NCI-H1417 (cell line): ENCODE results near the gene GCLM.
A peak's percentile ranks its signal among the peaks of the same experiment; 100 is the strongest.
"Not testable (repeated sequence)": the region's sequence is repeated elsewhere in the genome, so short reads cannot be mapped to it uniquely, and the experiment has no call there.

Source experiments
- DNase-seq, 3 experiments: peaks; one replicate each; lab custom pipeline; 2025; lab: John Stamatoyannopoulos, UW

The GCLM gene

GRCh38 chr1:93909146-93910050 is at the start of gene GCLM:
Gene GCLM (minus strand): TSS chr1:93909430. CDS start chr1:93909163, 267 bp downstream.
- DNase-seq, result peak; percentile 90 to 91 (median 90)

- no peak for DNase-seq
Observed at GRCh38 chr1:93958726-93959100, 49.5 kb upstream of the GCLM start.

GRCh38 chr1:93958032-93958725 is 48.9 kb upstream of the GCLM start:
- no peak for DNase-seq

GRCh38 chr1:93955765-93956164 is 46.5 kb upstream of the GCLM start:
- DNase-seq, result no peak

- DNase-seq, result not testable (repeated sequence)
Observed at GRCh38 chr1:93947002-93947686, 37.9 kb upstream of the GCLM start.

GRCh38 chr1:93938461-93939145 is 29.4 kb upstream of the GCLM start:
- no peak for DNase-seq

- DNase-seq, result no peak
Observed at GRCh38 chr1:93937997-93938396, 28.8 kb upstream of the GCLM start.

- no peak for DNase-seq
Observed at GRCh38 chr1:93925206-93925605, 16.0 kb upstream of the GCLM start.

- DNase-seq, result peak in 1 of 3 experiments; percentile 51
Observed at GRCh38 chr1:93919780-93920179, 10.6 kb upstream of the GCLM start.

GRCh38 chr1:93917302-93917701 is 8.1 kb upstream of the GCLM start:
- DNase-seq, result no peak

GRCh38 chr1:93910880-93911279 is 1.6 kb upstream of the GCLM start:
- DNase-seq, result not testable (repeated sequence)

GRCh38 chr1:93910305-93910704 is 1.1 kb upstream of the GCLM start:
- DNase-seq, result no peak

- peak; percentile 35 to 83 (median 77) for DNase-seq
Observed at GRCh38 chr1:93908394-93909145, 660 bp downstream of the GCLM start.

- peak in 2 of 3 experiments; percentile 50 to 58 for DNase-seq
Observed at GRCh38 chr1:93907718-93908117, 1.5 kb downstream of the GCLM start.

GRCh38 chr1:93906480-93906879 is 2.8 kb downstream of the GCLM start:
- no peak for DNase-seq

GRCh38 chr1:93905734-93906133 is 3.5 kb downstream of the GCLM start:
- DNase-seq, result peak in 1 of 3 experiments; percentile 14

- DNase-seq, result no peak
Observed at GRCh38 chr1:93905051-93905450, 4.2 kb downstream of the GCLM start.

GRCh38 chr1:93904228-93904627 is 5.0 kb downstream of the GCLM start:
- DNase-seq, result no peak

GRCh38 chr1:93900723-93901504 is 8.3 kb downstream of the GCLM start:
- DNase-seq, result no peak

GRCh38 chr1:93899543-93900207 is 9.6 kb downstream of the GCLM start:
- no peak for DNase-seq
